Fibroblast of the conjunctiva (primary cell): ENCODE measurements around the gene LILRA5.
A peak's percentile ranks its signal among the peaks of the same experiment; 100 is the strongest.
"Not testable (repeated sequence)": the region's sequence is repeated elsewhere in the genome, so short reads cannot be mapped to it uniquely, and the experiment has no call there.

Experiments used
- DNase-seq: peaks from one replicate; pipeline ENCODE4 v3.0.0-alpha.2; 2010; ENCODE audit warnings: low read depth

The LILRA5 gene

GRCh38 chr19:54273821-54274220, 39.1 kb downstream of the LILRA5 start:
- no peak for DNase-seq

GRCh38 chr19:54272181-54272580, 40.8 kb downstream of the LILRA5 start:
- DNase-seq = not testable (repeated sequence)

GRCh38 chr19:54271587-54271986, 41.4 kb downstream of the LILRA5 start:
- DNase-seq = not testable (repeated sequence)

- no peak for DNase-seq
Measured at GRCh38 chr19:54271106-54271505, 41.9 kb downstream of the LILRA5 start.

GRCh38 chr19:54268936-54269335, 44.0 kb downstream of the LILRA5 start:
- no peak for DNase-seq

- peak; percentile 43 for DNase-seq
Measured at GRCh38 chr19:54266133-54266532, 46.8 kb downstream of the LILRA5 start.

GRCh38 chr19:54262470-54262869, 50.5 kb downstream of the LILRA5 start:
- DNase-seq = no peak

GRCh38 chr19:54262066-54262465, 50.9 kb downstream of the LILRA5 start:
- no peak for DNase-seq

GRCh38 chr19:54257116-54257480, 55.9 kb downstream of the LILRA5 start, which contains the start of gene LILRB5:
LILRB5 (minus strand) TSS chr19:54257273; CDS start chr19:54257193, 80 bp downstream.
- DNase-seq = no peak
